Measurements from ENCODE around the gene ZFHX3. TPM values are rescaled to one million over a fixed set of nuclear protein-coding genes. Genes with fewer than 3 reads are reported as not detected.
A peak's percentile ranks its signal among the peaks of the same experiment; 100 is the strongest.

ZFHX3 gene
- total and polyA plus RNA-seq, 2 donors (not counting 1 experiment from before 2014, with no cell fraction given): 4.7 to 7.3 TPM

DNA sequence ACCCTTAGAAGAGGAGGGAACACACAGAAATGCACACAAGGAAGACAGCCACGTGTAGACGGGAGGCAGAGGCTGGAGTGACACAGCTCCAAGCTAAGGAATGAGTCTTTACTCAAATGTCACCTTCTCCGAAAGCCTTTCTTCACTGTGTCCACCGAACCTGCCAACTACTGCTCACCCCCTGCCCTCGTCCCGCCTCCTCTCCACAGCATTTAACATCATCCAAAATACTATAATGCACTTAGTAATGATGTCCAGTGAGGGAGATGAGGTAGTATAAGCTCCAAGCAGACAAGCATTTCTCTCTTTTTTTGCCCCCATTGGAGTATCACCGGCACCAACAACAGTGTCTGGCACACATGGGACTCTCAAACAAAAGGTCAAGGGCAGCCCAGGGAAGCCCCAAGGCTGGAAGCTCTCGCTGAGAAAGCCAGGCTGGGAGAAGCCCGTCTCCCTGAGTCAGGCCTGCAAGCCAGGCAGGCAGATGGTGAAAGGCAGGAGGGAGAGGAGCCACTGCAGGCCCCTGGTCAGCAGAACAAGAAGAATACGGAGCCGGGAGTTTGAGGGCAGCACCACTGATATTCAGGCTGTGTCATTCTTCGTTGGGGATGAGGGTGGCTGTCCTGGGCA lies 25.9 kb downstream of the ZFHX3 start:
- Histone ChIP-seq H3K9me3 (ENCODE audit: control insufficient read depth, insufficient read depth, low read depth, low read length) (no peaks in the 10 kb centered on the region), H3K79me2 (ENCODE audit: control insufficient read depth, insufficient read depth, low read length) (peaks cover 74% of the 10 kb centered on the region), H3K27me3 (ENCODE audit: control insufficient read depth, insufficient read depth, low read length) (no peaks in the 10 kb centered on the region), H3K36me3 (ENCODE audit: control insufficient read depth, insufficient read depth, low read length) (no peaks in the 10 kb centered on the region), H3K4me1 (ENCODE audit: control insufficient read depth, extremely low read depth, insufficient read depth, low read length) (peaks cover 32% of the 10 kb centered on the region), H3K27ac (ENCODE audit: insufficient read depth, low read length) (no peak overlapping the region), H3K4me3 (replicated peaks in 1 of 4; ENCODE audit: control extremely low read depth in 1 of 4, insufficient read depth in 1 of 4, low read depth in 3 of 4, low read length in 4 of 4) (no peak overlapping the region), H3K4me2 (ENCODE audit: extremely low read depth, insufficient read depth, low read length) (no peak overlapping the region), H4K20me1 (ENCODE audit: control insufficient read depth, extremely low read depth, insufficient read depth, low read length) (no peaks in the 10 kb centered on the region), H3K9ac (ENCODE audit: insufficient read depth, low read length) (no peak overlapping the region), H2AFZ (ENCODE audit: low read length) (no peak overlapping the region)
- TF ChIP-seq, protein P1, sequence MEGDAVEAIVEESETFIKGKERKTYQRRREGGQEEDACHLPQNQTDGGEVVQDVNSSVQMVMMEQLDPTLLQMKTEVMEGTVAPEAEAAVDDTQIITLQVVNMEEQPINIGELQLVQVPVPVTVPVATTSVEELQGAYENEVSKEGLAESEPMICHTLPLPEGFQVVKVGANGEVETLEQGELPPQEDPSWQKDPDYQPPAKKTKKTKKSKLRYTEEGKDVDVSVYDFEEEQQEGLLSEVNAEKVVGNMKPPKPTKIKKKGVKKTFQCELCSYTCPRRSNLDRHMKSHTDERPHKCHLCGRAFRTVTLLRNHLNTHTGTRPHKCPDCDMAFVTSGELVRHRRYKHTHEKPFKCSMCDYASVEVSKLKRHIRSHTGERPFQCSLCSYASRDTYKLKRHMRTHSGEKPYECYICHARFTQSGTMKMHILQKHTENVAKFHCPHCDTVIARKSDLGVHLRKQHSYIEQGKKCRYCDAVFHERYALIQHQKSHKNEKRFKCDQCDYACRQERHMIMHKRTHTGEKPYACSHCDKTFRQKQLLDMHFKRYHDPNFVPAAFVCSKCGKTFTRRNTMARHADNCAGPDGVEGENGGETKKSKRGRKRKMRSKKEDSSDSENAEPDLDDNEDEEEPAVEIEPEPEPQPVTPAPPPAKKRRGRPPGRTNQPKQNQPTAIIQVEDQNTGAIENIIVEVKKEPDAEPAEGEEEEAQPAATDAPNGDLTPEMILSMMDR (conservative IDR thresholded peaks at IDR 0.05 in 1 of 2, IDR thresholded peaks at IDR 0.05 in 1 of 2; ENCODE audit: low read depth in 1 of 2, low read length in 2 of 2): no peak
- TF ChIP-seq EZH2 (IDR thresholded peaks at IDR 0.05; ENCODE audit: low read length, missing control alignments): no peak
- DNase-seq (ENCODE audit: low read depth in 2 of 2): no peak

DNA sequence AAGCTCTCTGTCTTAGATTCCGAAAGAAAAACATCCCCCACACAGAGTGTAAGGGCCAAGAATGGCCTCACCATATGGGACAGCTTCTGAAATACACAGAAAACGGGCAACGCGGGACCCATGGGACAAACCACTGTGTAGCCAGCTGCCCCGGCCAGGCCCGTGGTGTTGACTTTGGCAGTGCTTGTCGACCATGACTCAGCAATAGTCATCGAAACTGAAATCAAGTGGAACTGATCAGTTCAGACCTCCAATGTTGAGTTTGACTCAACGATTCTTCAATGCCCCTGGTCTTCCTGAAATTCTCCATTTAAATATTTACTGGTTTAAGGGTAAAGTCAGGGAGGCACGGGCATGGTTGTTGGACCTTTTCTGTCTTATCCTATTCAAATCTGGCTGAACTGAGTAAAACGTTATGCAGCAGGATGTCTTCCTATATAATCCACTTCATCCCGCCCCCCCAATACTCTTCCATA lies 27.5 kb downstream of the ZFHX3 start:
- Histone ChIP-seq H3K4me3 (replicated peaks in 1 of 4; ENCODE audit: control extremely low read depth in 1 of 4, insufficient read depth in 1 of 4, low read depth in 3 of 4, low read length in 4 of 4) (peak overlapping the region in 2 of 4 experiments; percentile 19), H3K79me2 (ENCODE audit: control insufficient read depth, insufficient read depth, low read length) (peaks cover 78% of the 10 kb centered on the region), H4K20me1 (ENCODE audit: control insufficient read depth, extremely low read depth, insufficient read depth, low read length) (no peaks in the 10 kb centered on the region), H3K4me1 (ENCODE audit: control insufficient read depth, extremely low read depth, insufficient read depth, low read length) (peaks cover 27% of the 10 kb centered on the region), H3K4me2 (ENCODE audit: extremely low read depth, insufficient read depth, low read length) (peak overlapping the region; percentile 72), H3K27me3 (ENCODE audit: control insufficient read depth, insufficient read depth, low read length) (no peaks in the 10 kb centered on the region), H3K9me3 (ENCODE audit: control insufficient read depth, insufficient read depth, low read depth, low read length) (no peaks in the 10 kb centered on the region), H3K27ac (ENCODE audit: insufficient read depth, low read length) (peak overlapping the region; percentile 81), H3K36me3 (ENCODE audit: control insufficient read depth, insufficient read depth, low read length) (no peaks in the 10 kb centered on the region), H2AFZ (ENCODE audit: low read length) (no peak overlapping the region), H3K9ac (ENCODE audit: insufficient read depth, low read length) (no peak overlapping the region)
- DNase-seq (ENCODE audit: low read depth in 2 of 2): peak; percentile 96
- TF ChIP-seq, protein P1 (conservative IDR thresholded peaks at IDR 0.05 in 1 of 2, IDR thresholded peaks at IDR 0.05 in 1 of 2; ENCODE audit: low read depth in 1 of 2, low read length in 2 of 2): no peak
- no peak for TF ChIP-seq EZH2 (IDR thresholded peaks at IDR 0.05; ENCODE audit: low read length, missing control alignments)

DNA sequence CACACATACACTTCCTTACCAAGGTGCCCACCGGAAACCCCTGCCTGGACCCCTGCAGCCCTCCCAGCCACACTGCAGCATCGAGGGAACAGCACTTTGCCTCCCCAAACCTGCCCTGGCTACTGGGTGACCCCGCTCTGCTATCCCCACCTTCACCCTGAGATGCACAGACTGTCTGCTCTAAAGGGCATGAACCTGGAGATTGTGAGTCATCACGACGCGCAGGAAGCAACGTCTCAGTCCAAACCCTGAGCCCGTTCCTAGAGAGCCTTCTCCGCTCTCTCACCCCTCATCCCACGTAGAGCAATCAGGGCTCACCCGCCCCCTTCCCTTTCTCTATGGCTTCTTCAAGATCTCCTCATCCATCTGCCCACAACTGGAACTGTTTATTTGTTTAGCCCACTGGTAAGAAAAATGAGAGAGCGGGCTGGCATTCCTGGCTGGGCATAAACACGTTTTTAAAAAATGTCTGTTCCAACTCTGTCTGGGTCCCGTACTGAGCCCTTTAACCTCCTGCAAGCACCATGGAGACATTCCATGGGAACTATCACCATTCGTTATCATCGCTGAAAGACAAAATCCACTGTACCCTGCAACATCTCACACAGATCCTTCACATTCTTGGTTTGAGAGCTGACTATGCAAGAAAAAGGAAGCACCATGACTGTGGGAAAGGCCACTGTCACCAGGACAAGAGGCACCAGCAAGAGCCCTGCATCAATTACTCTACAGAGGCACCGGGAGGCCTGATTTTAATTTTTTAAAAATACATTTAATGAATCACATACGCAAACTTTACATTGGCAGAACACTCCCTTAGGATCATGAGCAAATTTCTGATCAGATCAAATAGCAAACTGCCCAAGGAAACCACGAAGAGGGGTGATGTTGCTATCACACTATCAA lies 28.2 kb downstream of the ZFHX3 start:
- peaks cover 78% of the 10 kb centered on the region for H3K79me2 ChIP-seq (ENCODE audit: control insufficient read depth, insufficient read depth, low read length)
- DNase-seq (ENCODE audit: low read depth in 2 of 2): peak; percentile 82 to 90
- no peak for TF ChIP-seq EZH2 (IDR thresholded peaks at IDR 0.05; ENCODE audit: low read length, missing control alignments)
- TF ChIP-seq, protein P1 (conservative IDR thresholded peaks at IDR 0.05 in 1 of 2, IDR thresholded peaks at IDR 0.05 in 1 of 2; ENCODE audit: low read depth in 1 of 2, low read length in 2 of 2): no peak
- peaks cover 25% of the 10 kb centered on the region for H3K4me1 ChIP-seq (ENCODE audit: control insufficient read depth, extremely low read depth, insufficient read depth, low read length)
- H3K27ac ChIP-seq (ENCODE audit: insufficient read depth, low read length): peak overlapping the region; percentile 81
- H3K9ac ChIP-seq (ENCODE audit: insufficient read depth, low read length): no peak overlapping the region
- H3K4me3 ChIP-seq (replicated peaks in 1 of 4; ENCODE audit: control extremely low read depth in 1 of 4, insufficient read depth in 1 of 4, low read depth in 3 of 4, low read length in 4 of 4): peak overlapping the region; percentile 5 to 34 (median 19)
- no peaks in the 10 kb centered on the region for H3K9me3 ChIP-seq (ENCODE audit: control insufficient read depth, insufficient read depth, low read depth, low read length)
- no peak overlapping the region for H2AFZ ChIP-seq (ENCODE audit: low read length)
- H3K27me3 ChIP-seq (ENCODE audit: control insufficient read depth, insufficient read depth, low read length): no peaks in the 10 kb centered on the region
- peak overlapping the region; percentile 72 for H3K4me2 ChIP-seq (ENCODE audit: extremely low read depth, insufficient read depth, low read length)
- no peaks in the 10 kb centered on the region for H3K36me3 ChIP-seq (ENCODE audit: control insufficient read depth, insufficient read depth, low read length)
- H4K20me1 ChIP-seq (ENCODE audit: control insufficient read depth, extremely low read depth, insufficient read depth, low read length): no peaks in the 10 kb centered on the region

Data from fibroblast of lung (primary cell).